GM13977 (cell line): ENCODE results near the gene FBXW11.

ENCODE experiments used
- DNase-seq: peaks from one replicate; pipeline ENCODE4 v3.0.0; 2012; ENCODE audit warnings: low spot score
- in situ Hi-C: fragments of 300-500 bp; cut with MboI; formaldehyde crosslinking; loops from one replicate; pipeline ENCODE4 v1.12.0; 2022; ENCODE audit warnings: low sequenced_read_pairs, low pct_unique_long_range_greater_than_20kb, mixed read lengths, inconsistent platforms; ENCODE audit not compliant: unreplicated experiment
- TF ChIP-seq, protein P1 (sequence below): IDR thresholded peaks from 2 replicates; pipeline ENCODE4 v1.5.1; 2012; ENCODE audit warnings: mild to moderate bottlenecking, control low read depth; ENCODE audit not compliant: insufficient read depth; ENCODE audit errors: extremely low read depth, missing control alignments

The FBXW11 gene

DNA sequence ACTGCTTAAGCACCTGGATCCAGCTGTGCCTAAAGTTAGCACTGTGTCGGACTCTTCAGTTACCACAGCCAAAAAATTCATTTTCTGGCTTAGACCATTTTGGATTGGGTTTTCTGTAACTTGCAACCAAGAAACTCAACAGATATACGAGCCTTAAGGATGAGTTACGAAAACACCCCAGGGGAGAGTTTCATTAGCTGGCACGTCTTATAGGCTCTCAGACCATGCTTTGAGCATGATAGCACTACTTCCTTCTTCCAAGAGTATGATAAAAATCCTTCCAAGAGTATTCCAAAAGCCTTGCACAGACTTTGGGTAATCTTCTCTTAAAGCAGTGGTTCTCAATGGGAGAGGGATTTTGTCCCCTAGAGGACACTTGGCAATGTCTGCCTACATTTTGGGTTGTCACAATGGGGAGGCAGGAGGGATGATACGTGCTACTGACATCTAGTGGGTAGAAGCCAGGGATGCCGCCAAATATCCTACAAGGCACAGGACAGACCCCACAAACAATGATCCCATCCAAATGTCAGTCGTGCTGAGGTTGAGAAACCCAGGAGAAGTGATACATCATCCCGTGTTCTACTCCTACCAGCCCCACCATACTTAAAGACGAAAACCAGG lies 156.0 kb downstream of the FBXW11 start:
- no peak for DNase-seq
- in situ Hi-C loops: no loop called here
- TF ChIP-seq, protein P1, sequence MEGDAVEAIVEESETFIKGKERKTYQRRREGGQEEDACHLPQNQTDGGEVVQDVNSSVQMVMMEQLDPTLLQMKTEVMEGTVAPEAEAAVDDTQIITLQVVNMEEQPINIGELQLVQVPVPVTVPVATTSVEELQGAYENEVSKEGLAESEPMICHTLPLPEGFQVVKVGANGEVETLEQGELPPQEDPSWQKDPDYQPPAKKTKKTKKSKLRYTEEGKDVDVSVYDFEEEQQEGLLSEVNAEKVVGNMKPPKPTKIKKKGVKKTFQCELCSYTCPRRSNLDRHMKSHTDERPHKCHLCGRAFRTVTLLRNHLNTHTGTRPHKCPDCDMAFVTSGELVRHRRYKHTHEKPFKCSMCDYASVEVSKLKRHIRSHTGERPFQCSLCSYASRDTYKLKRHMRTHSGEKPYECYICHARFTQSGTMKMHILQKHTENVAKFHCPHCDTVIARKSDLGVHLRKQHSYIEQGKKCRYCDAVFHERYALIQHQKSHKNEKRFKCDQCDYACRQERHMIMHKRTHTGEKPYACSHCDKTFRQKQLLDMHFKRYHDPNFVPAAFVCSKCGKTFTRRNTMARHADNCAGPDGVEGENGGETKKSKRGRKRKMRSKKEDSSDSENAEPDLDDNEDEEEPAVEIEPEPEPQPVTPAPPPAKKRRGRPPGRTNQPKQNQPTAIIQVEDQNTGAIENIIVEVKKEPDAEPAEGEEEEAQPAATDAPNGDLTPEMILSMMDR: no peak

DNA sequence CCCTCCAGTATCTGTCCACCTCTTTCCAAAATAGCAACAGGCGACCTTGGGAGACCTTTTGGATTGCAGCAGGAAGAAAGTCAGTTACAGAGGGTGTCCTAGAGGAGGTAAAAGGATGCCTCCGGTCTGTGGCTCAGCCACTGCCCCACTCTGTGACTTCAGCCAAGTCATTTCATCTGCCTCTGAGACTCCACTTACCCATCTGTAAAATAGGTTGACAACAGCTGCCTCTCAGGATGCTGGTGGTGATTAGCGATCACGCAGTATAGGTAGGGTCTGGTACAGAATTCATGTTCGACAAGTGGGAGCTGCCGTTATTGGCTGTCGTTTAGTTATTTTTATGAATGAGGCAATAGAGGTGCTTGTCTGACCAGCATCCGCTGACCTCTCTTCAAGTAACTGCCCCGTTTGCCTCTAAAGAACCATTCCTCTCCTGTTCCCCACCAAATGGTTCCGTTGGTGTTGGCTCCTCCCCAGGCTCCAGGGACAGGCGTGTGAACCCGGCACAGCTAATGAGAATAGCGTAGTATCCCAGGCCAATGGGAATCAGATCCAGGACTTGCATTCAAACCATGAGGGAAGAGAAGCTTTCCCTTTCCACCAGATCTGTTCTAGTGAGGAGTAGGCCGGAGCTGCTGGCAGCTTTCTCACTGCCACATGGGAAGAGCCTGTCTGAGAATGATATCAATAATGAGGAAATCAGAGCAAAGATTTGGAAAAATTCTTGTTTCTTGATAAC lies 156.7 kb downstream of the FBXW11 start:
- in situ Hi-C loops: no loop called here
- DNase-seq: no peak
- TF ChIP-seq, protein P1: no peak

DNA sequence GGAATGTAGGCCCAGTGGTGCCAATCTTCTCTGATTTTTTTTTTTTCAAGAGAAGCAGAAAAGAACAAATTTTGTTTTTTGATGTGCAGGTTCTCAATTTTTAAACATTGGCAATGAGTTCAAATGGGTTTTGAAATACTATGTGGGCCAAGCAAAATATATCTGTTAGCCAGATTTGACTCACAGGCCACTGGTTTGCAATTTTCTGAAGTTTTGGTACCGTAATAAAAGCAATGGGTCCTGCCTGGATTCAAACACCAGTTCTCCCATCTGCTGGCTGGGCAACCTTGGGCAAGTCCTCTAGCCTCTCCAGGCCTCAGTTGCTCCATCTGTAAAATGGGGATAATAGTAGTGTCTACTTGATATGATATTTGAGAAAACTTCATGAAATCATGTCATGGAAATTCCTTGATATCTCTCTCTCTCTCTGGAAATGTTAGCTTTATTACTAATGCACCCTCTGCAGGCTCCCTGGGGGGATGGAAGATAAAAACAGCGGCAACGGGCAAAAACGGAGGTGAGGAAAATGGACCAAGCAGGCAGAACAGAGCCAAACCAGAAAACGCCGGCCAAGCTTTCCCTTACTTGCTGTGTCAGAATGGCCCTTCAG lies 157.4 kb downstream of the FBXW11 start:
- in situ Hi-C loops: no loop called here

DNA sequence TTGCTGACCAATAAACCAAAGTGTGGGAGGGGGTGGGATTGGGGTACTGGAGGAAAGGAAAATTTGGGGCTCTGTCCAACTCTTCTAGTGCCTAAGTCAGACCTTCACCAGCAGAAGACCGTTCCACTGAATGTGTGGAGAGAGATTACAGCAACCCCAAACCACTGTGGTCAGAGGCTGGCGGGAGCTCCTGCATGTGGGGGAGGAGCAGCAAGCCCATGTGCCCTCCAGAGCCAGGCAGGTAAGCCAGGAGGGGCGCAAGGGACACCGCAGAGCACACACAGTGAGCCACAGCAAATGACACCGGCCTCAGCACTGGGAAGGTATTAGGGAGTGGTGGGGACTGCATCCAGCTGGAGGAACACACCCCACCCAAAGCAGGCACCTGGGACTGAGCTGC lies 158.0 kb downstream of the FBXW11 start:
- TF ChIP-seq, protein P1: no peak
- in situ Hi-C loops: no loop called here
- DNase-seq: no peak

More for the DNA sequence above, 157.4 kb downstream of the FBXW11 start:
- TF ChIP-seq, protein P1: no peak
- no peak for DNase-seq

DNA sequence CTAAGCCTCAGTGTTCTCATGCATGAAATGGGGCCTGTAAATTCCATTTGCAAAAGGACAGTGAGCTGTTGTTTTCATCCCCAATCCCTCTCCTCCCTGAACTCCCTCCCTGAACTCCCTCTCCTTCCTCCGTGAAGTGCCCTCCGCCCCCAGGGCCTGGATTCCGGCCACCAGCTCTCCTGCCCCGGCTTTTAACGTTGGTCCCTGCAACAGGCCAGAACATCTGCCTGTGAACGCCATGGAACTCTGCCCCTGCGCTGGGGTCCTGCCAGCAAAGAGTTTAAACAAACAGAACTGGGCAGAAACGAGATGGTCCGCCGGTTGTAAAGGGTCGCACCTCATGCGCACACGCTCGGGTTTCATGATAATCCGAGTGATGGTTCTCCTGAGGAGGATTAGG lies 158.4 kb downstream of the FBXW11 start:
- in situ Hi-C loops: no loop called here
- no peak for DNase-seq

DNA sequence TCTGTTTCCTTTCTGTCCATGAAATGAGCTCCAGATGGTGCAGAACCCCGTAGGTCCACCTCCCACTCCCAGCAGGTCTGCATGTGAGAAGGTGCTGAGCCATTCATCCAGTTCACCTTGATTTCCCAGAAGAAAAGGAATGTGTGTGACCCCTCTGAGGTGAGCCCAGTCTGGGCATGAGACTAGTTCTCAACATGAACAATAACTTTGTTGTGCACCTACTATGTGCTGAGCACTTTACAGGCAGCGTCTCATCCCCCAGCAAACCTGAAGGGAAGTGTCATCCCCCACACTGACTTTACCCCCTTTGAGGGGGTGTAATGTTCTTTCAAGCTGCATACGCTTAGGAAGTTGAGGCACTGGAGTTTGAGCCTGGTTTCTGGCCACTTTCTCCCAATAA lies 159.4 kb downstream of the FBXW11 start:
- in situ Hi-C loops: no loop called here
- DNase-seq: no peak
- TF ChIP-seq, protein P1: no peak

More for the DNA sequence above, 158.4 kb downstream of the FBXW11 start:
- TF ChIP-seq, protein P1: no peak
